Measurements from ENCODE around the gene ADAMTS2.
A peak's percentile ranks its signal among the peaks of the same experiment; 100 is the strongest.

Gene ADAMTS2

DNA sequence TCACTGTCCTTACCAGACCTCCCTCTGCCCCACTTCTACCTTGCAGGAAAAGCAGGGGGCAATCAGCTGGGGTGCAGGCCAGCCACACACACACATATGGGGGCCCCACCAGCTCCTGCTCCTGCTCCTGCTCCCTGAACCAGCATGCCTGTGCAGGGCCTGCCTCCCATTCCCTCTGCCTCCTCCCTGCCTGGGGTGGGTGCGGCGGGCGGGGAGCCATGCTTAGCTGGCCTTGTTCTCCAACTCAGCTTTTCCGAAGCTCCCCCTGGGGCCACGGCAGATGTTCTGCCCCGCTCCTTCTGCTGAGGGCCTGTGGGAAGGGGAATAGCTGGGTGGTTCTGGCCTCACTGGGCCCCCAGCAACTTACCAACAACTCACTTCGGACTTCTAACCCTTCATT, 195.2 kb downstream of the ADAMTS2 start:
- no peak for DNase-seq

DNA sequence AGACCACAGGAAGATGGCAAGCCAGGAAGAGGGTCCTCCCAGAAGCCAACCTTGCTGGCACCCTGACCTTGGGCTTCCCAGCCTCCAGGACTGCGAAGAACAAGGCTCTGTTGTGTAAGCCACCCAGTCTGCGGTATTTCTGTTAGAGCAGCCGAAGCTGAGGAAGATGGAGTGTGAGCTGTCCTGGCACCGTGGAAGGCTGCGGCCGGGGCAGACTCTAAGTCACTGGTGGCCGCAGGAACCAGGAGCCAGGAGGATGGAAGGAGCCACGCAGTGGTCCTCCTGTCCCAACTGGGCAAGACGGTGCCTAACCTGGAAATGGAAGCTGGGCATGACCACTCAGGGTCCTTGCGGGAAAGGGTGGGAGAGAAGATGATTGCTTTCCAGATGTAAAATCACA, 196.0 kb downstream of the ADAMTS2 start:
- DNase-seq = no peak

DNA sequence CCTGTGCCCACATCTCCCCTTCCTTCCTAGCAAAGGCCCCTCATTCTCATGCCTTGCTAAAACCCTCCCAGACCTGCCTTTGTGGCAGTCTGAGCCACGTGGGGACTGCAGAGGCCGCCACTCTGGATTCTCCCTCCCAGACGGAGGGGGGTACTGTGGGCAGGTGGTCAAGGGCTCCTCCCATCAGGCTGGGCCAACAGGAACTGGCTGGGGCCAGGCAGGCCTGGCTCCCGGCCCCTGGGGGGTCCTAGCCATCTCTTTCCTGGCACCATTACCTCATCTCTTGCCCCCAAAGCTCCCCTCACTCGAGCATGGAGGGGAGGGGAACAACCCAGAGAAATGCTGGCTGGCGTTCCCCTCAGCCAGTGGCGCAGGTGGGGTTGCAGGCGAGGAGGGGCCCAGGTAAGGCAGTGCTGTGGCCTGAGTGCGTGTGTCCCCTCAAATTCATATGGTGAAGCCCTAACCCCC, 196.5 kb downstream of the ADAMTS2 start:
- no peak for DNase-seq

DNA sequence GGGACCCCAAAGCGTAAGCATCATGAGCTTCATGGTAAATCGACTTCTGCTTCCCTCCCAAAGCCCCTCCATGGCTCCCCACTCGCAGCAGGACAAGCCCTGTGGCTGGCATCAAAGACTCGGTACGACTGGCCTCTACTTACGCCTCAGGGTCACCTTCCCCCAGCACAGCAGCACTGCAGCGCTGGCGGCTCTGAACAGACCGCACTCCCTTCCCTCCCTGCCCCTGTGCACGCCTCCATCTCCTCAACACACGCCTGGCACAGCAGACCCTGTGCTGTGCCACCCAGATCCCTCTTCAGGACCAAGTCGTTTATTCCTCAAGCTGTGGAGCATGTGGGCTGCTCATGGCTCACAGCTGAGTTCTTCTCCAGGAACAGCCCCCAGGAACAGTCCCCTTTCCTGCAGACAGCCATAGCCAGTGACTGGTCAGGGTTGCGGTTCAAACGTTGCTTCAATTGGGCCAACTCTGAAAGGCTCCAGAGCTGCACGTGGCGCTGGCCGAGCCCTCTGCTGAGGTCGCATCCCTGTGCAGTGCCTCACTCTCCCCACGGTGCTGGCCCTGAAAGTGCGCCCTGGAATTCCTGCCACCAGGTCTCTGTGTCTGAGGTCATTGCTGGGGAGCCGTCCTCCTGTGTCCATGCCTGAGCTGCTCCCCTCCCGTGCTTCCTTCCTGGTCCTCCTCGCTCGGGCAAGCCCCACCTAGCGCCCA, 197.1 kb downstream of the ADAMTS2 start:
- DNase-seq = no peak

DNA sequence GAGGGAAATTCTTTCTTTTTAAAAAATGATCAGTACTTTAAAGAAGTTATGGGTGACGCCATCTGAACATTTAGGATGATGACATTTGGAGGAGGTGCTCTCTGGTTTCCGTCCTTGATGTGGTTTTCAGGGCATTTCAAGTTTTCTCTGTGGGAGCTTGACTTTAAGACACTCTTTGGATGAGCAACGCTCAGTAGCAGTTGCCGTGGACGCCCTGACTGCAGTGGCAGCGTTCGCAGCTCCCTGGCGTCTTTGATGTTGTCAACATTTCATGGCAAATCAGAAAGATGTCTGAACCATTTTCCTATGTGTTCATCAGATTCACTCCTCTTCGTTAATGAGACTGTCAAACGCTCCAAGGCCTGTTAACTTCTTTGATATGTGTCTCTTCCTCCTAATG, 199.0 kb downstream of the ADAMTS2 start:
- DNase-seq = no peak

DNA sequence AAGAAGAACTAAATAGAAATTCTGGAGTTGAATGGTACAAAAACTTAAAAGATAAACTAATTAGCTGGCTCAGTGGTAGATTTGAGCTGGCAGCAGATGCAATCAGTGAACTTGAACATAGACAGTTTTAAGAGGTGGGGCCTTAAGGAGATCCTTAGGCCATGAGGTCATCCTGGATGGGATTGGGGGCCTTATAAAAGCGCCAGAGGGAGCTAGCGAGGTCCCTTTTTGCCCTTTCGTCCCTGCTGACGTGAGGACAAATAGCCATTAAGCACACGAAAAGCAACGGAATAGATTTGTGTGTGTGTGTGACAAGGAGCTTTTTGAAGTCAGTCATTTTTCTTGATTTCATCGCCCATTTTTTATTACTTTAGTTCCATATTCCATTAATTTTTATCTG, 201.8 kb downstream of the ADAMTS2 start:
- DNase-seq = peak; percentile 9

DNA sequence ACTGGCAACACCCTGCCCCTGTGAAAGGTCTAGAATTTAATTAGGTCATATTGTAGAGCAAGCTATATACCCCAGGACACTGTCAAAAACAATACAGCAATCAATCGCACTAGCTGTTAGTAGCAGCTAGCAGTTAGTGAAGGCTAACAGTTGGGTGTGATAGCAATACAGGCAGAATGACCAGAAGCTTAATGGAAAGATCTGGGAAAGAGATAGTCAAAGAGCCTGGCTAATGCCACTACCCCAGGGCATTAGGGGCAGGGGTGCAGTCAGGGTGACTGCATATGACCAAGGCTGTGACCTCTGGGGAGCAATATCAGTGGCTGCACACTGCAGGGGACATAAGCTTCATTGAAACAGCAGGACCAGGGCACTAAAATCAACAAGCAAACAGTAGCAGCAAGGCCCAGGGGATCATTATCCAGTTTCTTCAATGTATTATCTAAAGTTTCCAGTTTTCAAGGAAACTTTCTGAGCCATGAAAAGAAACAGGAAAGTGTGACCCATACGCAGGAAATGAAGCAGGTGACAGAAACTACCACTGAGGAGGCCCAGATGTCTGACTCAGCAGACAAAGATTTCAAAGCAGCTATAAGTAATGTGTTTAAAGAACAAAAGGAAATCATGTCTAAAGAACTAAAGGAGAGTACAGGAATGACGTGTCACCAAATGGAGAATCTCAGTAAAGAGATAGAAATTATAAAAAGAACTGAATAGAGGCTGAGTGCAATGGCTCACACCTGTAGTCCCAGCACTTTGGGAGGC, 202.6 kb downstream of the ADAMTS2 start:
- peak; percentile 28 for DNase-seq

DNA sequence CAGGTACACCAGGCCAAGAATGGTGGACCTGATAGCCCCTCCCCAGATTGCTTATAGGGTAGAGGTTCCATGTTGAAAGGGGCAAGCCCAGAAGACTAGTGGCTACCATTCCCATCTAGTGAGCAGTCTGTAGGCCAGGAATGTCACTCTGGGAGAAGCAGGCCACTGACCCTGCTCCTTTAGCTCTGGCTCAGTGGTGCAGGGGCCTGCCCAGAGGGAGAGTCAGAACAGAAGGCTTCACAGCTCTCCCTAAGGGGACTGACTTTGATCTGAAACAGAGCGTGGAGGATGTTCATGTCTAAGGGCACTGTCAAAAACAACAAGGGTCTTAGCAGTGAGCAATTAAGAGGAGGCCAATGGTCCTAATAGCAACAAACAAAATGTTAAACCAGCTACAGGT, 203.4 kb downstream of the ADAMTS2 start:
- DNase-seq = no peak

DNA sequence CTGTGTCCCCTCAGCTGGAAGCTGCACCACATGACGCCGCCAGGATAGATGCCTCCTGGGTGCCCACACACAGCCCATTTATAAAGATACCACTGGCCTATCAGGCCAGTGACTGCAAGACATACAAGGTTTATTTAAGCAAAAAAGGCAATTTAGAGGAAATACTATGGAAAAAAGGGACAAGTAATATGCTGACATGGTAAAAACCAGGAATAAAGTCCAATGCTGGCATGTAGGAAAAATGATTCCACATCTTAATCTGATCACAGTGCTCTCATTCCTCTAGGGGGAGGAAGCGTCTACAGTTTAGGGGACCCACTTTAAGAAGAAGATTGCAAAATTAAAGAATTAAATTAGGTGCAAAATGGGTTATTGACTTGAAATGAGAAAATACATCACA, 205.0 kb downstream of the ADAMTS2 start:
- no peak for DNase-seq

DNA sequence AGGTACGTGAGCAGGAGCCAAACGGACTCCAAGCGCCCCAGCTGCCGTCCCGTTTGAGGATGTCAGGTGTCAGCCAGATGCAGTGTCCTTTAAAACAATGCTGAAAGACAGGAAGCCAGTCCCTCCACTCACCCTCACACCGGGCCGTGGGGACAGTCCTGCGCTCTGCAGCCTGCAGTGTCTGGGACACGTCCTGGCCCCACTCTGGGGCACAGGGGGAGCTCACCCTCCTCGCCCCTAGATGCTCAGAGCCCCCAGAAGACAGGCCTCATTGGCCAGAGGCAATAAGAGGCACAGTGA, 205.4 kb downstream of the ADAMTS2 start:
- DNase-seq = no peak

DNA sequence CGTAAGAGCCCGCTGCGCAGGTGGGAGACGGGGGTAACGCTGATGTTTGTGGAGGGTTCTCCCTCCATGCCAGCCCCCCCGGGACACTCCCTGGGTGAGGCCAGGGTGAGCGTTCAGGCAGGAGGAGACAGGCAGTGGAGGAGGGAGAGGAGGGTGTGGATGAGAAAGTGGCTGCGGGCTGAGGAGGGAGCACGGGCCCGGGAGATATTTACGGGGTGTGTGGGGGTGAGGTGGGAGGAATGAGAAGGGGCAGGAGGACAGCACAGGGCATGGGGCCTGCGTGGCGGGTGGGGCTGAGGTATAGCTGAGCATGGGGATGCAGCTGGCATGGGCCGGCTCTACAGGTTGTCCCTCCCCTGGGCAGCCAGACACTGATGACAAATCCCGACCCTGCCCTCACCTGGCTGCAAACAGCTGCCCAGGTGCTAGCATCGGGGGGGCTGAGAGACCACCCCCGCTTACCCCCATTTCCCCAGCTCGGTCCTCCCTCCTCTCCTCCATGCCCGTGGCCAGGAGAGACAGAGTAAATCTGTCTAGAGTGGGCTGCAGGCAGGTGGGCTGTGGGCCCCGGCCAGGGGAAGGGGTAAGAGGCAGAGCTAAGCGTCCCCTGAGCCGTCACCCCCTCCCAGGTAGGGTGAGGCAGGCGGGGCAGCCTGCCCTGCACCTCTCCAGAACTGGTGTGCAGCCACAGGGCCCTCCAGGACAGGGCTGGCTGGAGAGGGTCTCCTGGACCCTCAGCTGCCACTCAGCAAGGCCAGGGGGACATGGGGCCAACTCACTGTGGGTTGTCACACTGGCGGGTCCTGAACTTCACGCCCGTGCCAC, 205.9 kb downstream of the ADAMTS2 start:
- no peak for DNase-seq

DNA sequence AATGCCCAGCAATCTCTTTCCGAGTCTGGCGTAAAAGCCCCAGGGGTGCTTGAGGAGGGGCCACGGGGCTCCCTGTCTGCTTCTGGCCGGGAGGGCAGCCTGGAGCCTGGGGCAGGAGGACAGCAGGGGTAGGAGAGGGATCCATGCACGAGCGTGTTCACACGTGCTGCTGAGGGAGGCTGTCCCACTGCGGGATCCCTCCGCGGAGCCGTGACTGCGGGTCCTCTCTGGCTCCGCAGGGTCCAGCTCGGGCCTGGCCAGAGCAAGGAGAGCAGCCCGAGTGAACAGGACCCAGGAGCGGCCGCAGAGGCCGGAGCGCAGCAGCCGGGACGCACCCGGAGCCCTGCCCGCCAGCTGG, 206.7 kb downstream of the ADAMTS2 start:
- DNase-seq = no peak

DNA sequence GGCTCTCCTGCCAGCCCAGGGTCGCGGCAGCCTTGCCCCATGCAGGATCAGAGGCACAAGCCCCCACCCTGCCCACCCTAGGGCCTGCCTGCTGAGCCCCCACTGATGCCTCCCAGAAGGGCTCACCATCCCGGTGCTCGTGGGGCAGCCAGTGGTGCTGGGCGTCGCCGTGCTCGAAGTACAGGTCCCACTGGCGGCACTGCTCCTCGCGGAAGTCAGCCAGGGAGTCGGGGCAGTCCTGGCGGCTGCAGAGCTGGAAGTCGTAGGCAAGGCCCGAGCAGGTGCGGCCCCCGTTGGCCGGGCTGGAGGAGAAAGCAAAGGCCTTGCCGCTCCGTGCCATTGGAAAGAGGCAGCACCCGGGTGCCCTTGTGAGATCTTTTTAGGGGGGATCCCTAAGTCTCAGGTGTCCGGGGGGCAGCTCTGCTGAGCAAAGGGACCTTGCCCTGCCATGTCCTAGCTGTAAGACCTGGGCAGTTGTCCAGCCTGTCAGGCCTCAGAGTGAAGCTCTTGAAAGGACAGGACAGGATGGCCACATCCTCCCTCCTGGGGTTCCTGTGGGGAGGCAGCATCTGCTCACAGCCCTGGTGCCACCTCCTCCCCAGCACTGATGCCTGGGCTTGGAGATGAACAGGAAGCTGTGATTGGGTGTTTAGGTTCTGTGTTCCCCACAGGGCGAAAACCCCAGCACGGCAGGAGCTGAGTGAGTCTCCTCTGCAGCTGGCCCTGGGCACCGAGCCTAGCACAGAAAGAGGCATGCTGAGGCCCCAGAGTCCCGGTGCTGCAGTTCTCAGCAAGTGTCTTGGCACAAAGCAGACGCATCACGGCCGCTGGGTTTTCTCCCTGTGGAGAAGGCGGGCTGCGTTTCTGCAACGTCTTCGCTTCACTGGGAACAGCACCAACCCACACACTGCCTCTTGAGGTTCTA, 207.4 kb downstream of the ADAMTS2 start:
- no peak for DNase-seq

DNA sequence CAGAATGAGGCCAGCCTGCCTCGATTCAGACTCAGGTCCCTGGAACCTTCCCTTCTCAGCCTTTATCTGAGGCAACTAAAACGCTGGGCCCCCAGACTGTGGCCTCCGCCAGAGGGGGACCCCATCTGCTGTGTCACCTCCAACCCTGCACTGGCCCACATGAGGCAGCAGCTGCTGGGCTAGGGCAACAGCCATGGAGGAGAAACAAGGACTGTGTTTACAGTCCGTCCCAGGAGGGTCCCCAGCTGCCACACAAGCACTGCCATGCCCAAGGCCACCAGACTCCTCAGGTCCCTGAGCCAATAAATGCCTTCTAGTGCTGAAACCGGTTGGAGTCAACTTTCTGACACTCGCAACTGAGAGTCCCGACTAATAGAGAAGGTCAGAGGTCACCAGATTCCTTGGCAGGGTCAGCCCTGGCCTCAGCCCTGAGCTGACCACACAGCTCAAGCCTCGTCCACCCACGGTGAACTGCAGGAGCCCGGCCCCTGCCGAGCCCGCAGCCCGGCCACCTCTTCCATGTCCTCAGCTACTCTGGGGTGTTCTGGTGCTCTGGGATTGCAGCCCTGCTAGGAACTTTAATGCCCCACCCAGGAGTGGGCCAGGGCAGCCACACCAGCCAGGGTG, 208.1 kb downstream of the ADAMTS2 start:
- no peak for DNase-seq

DNA sequence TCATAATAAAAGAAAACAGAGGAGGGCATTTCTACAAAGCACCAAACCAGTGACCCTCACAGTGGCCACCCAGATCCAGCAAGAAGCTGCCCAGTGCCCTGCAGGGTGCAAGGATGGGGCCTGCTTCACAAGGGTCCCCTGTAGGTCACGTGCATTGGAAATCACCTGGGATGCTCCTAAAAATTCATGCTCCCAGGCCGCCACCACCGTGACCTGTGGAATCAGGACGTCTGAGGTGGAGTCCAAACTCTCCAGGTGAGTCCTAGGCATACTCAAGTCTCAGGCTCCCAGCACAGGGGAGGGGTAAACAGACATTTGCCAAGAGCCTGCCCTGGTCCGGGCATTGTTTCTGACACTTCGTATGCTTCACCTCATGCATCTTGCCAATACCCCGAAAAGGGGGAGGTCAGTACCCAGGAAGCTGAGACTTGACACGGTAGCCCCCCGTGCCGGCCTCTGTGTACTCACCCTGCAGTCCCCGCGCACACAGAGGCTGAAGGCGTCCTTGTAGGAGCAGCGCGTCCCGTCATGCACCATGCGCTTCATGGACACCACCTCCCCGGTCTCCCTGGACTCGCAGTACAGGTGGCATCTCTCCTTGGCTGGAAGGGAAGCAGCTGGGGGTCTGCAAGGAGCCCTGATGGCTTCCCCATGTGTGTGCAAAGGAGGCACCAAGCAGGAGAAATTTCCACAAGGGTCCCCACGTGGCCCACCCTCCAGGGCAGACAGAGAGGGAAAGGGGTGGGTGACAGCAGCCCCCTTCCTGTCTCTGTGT, 209.6 kb downstream of the ADAMTS2 start:
- DNase-seq = no peak

DNA sequence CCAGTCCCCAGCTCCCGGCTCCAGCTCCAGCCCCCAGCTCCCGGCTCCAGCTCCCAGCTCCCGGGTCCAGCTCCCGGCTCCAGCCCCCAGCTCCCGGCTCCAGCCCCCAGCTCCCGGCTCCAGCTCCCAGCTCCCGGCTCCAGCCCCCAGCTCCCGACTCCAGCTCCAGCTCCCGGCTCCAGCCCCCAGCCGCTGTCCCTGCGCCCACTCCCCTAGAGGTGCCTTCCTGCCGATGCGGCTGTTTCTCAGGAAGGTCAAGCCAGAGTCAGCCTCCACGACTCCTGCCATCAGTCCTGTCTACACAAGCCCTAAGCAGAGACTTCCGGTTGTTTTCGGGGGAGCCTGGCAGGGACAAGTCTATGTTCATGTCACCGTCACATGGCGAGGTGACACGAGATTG, 210.3 kb downstream of the ADAMTS2 start:
- no peak for DNase-seq

DNA sequence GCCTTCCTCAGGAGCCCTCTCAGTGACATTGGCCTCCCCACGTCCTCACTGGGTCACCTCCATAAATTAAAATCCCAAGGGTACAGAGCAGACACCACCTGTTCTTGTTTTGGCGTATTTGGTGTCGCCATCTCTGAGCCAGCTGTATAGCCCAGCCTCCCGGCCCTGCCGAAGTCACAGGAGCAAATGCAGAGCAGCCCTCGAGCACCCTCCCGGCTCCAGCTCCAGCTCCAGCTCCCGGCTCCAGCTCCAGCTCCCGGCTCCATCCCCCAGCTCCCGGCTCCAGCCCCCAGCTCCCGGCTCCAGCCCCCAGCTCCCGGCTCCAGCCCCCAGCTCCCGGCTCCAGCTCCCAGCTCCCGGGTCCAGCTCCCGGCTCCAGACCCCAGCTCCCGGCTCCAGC, 210.8 kb downstream of the ADAMTS2 start:
- DNase-seq = no peak

DNA sequence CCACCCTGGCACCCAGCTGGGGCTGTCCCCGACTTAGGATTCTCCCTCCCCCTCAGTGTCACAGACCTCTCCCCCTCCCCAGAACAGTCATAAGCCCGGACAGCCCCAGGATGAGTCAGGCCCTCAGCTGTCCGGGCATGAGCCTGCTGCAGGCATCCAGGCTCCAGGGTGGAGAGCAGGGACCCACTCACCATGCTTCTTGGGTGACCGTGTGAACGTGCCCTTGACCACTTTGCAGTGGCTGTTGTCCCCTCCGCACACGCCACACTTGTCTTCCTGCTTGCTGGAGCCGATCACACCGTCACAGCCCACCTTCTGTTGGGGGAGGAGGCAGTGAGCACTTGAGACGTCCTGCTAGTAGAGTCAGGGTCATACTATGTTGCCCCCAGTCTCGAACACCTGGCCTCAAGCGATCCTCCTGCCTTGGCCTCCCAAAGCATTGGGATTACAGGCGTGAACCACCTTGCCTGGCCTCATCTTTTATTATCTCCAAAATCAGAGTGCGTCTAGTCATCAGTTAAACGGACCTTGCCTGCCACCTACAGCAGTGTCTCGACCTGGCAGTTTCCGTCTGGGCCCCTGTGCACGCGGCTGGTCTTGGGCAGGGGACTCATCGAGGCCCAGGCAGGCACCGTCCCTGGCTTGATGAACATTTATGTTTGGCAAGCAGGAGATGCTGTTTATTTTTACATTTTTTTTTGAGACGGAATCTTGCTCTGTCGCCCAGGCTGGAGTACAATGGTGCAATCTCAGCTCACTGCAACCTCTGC, 212.5 kb downstream of the ADAMTS2 start:
- no peak for DNase-seq

DNA sequence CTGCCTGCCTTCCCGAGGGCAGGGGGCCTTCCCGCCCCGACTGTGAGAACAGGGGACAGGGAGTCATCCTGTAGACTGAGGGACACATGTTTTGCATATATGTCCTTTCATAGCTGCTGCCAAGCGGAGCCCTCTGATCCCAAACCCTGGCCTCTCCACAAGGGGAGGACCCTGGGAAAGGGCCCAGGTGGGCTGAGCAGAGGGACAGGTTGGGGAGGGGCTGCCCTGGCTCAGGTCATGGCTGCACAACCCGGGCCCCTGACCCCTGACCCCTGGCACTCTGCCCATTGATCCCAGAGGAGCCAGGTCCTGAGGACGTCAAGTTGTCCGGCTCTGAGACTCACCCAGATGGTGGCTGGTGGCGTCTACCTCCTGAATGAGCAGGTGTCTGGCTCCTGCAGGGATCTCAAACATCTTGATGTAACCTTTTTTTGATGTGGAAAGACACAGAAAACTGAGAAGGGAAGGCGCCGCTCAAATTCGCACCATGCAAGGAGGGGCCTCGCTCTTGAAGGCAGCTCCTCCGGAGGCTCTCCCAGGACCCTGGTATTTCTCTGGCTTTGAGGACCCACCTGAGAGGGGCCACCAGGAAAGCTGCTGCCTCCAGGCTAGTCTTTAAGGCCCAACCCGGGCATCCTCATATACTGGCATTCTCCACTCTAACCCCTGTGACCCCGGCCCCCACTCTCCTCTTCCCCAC, 213.2 kb downstream of the ADAMTS2 start:
- DNase-seq = no peak

DNA sequence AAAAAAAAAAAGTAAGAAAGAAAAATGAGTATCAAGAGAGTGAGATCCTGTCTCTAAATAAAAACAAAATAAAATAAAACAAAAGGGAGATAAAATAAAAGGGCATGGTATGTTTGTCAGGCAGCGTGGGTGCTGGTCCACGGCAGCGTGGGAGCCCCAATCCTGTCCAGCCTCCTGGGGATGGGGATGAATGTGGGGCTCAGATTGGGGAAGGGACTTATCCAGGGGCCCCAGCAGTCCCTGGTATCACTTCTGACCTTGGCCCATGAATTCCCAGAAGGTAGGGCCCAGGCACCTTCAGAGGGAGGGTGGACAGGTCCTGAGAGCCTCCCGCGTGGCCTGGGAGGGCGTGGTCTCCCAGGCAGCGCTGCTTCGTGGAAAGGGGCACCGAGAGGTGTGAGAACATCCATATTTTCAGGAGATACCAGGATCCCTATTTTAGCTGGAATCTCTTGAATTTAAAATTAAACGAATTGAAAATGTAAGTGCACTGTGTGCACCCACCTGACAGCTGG, 213.9 kb downstream of the ADAMTS2 start:
- DNase-seq = no peak
